HG03280 (cell line): Measurements from ENCODE around the gene MBD3L2B.
A peak's percentile ranks its signal among the peaks of the same experiment; 100 is the strongest.
"Not testable (repeated sequence)": the region's sequence is repeated elsewhere in the genome, so short reads cannot be mapped to it uniquely, and the experiment has no call there.

ENCODE experiments used
- ATAC-seq: cut with Tn5 transposase; IDR thresholded peaks from one replicate; pipeline ENCODE4 v1.9.1; 2021; ENCODE audit warnings: mild to moderate bottlenecking, moderate library complexity; ENCODE audit not compliant: unreplicated experiment

The MBD3L2B gene

GRCh38 chr19:7021331-7021730 lies at the start of gene MBD3L2B:
Gene MBD3L2B (minus strand): TSS chr19:7021431. CDS start chr19:7021397, 34 bp downstream.
- not testable (repeated sequence) for ATAC-seq

- no peak for ATAC-seq
Measured at GRCh38 chr19:7069904-7070226, 48.6 kb upstream of the MBD3L2B start.

- peak; percentile 93 for ATAC-seq
Measured at GRCh38 chr19:7069042-7069903, 48.0 kb upstream of the MBD3L2B start, which contains the start of gene ZNF557. Gene ZNF557 (plus strand): TSS chr19:7069703. CDS start chr19:7075075, 5,372 bp downstream.

- no peak for ATAC-seq
Measured at GRCh38 chr19:7068599-7068998, 47.4 kb upstream of the MBD3L2B start.

- no peak for ATAC-seq
Measured at GRCh38 chr19:7067716-7068115, 46.5 kb upstream of the MBD3L2B start.

- ATAC-seq = not testable (repeated sequence)
Measured at GRCh38 chr19:7067122-7067521, 45.9 kb upstream of the MBD3L2B start.

- no peak for ATAC-seq
Measured at GRCh38 chr19:7063764-7064418, 42.7 kb upstream of the MBD3L2B start.

- ATAC-seq = no peak
Measured at GRCh38 chr19:7063339-7063738, 42.1 kb upstream of the MBD3L2B start.

- not testable (repeated sequence) for ATAC-seq
Measured at GRCh38 chr19:7059977-7060376, 38.7 kb upstream of the MBD3L2B start.

- ATAC-seq = not testable (repeated sequence)
Measured at GRCh38 chr19:7058576-7058975, 37.3 kb upstream of the MBD3L2B start, which contains the start of gene MBD3L3. Gene MBD3L3 (minus strand): TSS chr19:7058676. CDS start chr19:7058605, 71 bp downstream.

GRCh38 chr19:7056371-7056770 lies 35.1 kb upstream of the MBD3L2B start:
- ATAC-seq = not testable (repeated sequence)

GRCh38 chr19:7055679-7056078 lies 34.4 kb upstream of the MBD3L2B start:
- ATAC-seq = not testable (repeated sequence)

GRCh38 chr19:7054635-7055368 lies 33.6 kb upstream of the MBD3L2B start:
- ATAC-seq = not testable (repeated sequence)

GRCh38 chr19:7052896-7053295 lies 31.7 kb upstream of the MBD3L2B start:
- ATAC-seq = not testable (repeated sequence)

GRCh38 chr19:7051421-7051820 lies 30.2 kb upstream of the MBD3L2B start:
- ATAC-seq = not testable (repeated sequence)

- ATAC-seq = not testable (repeated sequence)
Measured at GRCh38 chr19:7049021-7049420, 27.8 kb upstream of the MBD3L2B start, which contains the start of gene MBD3L2. Gene MBD3L2 (plus strand): TSS chr19:7049321. CDS start chr19:7049374, 53 bp downstream.

GRCh38 chr19:7041563-7041962 lies 20.3 kb upstream of the MBD3L2B start:
- not testable (repeated sequence) for ATAC-seq

GRCh38 chr19:7040079-7040478 lies 18.8 kb upstream of the MBD3L2B start, which contains the start of gene MBD3L4:
Gene MBD3L4 (minus strand): TSS chr19:7040179. CDS start chr19:7040144, 35 bp downstream.
- not testable (repeated sequence) for ATAC-seq

GRCh38 chr19:7030278-7030677 lies 9.0 kb upstream of the MBD3L2B start, which contains the start of gene MBD3L5:
Gene MBD3L5 (plus strand): TSS chr19:7030578. CDS start chr19:7030612, 34 bp downstream.
- ATAC-seq = not testable (repeated sequence)

- not testable (repeated sequence) for ATAC-seq
Measured at GRCh38 chr19:7028790-7029189, 7.6 kb upstream of the MBD3L2B start.

- no peak for ATAC-seq
Measured at GRCh38 chr19:7018828-7019227, 2.4 kb downstream of the MBD3L2B start.
